Bronchial epithelial cell (primary cell): Measurements from ENCODE around the gene RNF152. TPM values are rescaled to one million over a fixed set of nuclear protein-coding genes. Genes with fewer than 3 reads are reported as not detected.

Source experiments
- DNase-seq: peaks from one replicate; pipeline ENCODE4 v3.0.0-alpha.2; 2010; ENCODE audit warnings: low read depth
- FAIRE-seq: peaks from 2 replicates; lab custom pipeline; 2011; peaks lifted over from hg19 to GRCh38; lab: Jason Lieb, UNC
- H3K27me3 ChIP-seq: 2 replicates; pipeline ENCODE4 v1.5.1; 2011; ENCODE audit warnings: low read length; ENCODE audit not compliant: control insufficient read depth, insufficient read depth
- H3K36me3 ChIP-seq: 2 replicates; pipeline ENCODE4 v1.5.1; 2011; ENCODE audit warnings: low read length; ENCODE audit not compliant: control insufficient read depth, insufficient read depth
- H3K4me3 ChIP-seq: 2 replicates; pipeline ENCODE4 v1.5.1; 2011; ENCODE audit warnings: mild to moderate bottlenecking, low read depth, low read length, control low read depth
- CTCF ChIP-seq: IDR thresholded peaks from 2 replicates; pipeline ENCODE4 v1.5.1; 2011; ENCODE audit warnings: mild to moderate bottlenecking, moderate library complexity, low read length, control low read depth, inconsistent platforms; ENCODE audit not compliant: insufficient read depth, severe bottlenecking
- total RNA-seq: library from RNA; depleted of rRNA; stranded (reverse); fragments of >200 nt; gene quantifications from 2 replicates; pipeline ENCODE4 v1.2.1, GENCODE V29; 2014

Gene RNF152
- total RNA-seq, 1 donor from 2014 or later, result 31.9 TPM

- TF ChIP-seq CTCF, result no peak
- no peaks in the 10 kb centered on the region for H3K27me3 ChIP-seq
- H3K36me3 ChIP-seq, result no peaks in the 10 kb centered on the region
- no peak overlapping the region for H3K4me3 ChIP-seq
- DNase-seq, result no peak
- no peak for FAIRE-seq
These were observed 59.4 kb downstream of the RNF152 start for GRCh38 chr18:61833387-61833786.

- FAIRE-seq, result no peak
- TF ChIP-seq CTCF, result no peak
- Histone ChIP-seq H3K27me3 (no peaks in the 10 kb centered on the region), H3K4me3 (no peak overlapping the region), H3K36me3 (no peaks in the 10 kb centered on the region)
- no peak for DNase-seq
These were observed 59.9 kb downstream of the RNF152 start for GRCh38 chr18:61832858-61833257.

GRCh38 chr18:61831071-61831470 lies 61.7 kb downstream of the RNF152 start:
- no peak for FAIRE-seq
- Histone ChIP-seq H3K27me3 (no peaks in the 10 kb centered on the region), H3K36me3 (no peaks in the 10 kb centered on the region), H3K4me3 (no peak overlapping the region)
- no peak for TF ChIP-seq CTCF
- no peak for DNase-seq

GRCh38 chr18:61829108-61829507 lies 63.7 kb downstream of the RNF152 start:
- no peak for FAIRE-seq
- Histone ChIP-seq H3K4me3 (no peak overlapping the region), H3K36me3 (no peaks in the 10 kb centered on the region), H3K27me3 (no peaks in the 10 kb centered on the region)
- no peak for DNase-seq
- no peak for TF ChIP-seq CTCF

- no peak for FAIRE-seq
- no peak for TF ChIP-seq CTCF
These were observed 65.2 kb downstream of the RNF152 start for GRCh38 chr18:61827591-61827990.

GRCh38 chr18:61825386-61825785 lies 67.4 kb downstream of the RNF152 start:
- Histone ChIP-seq H3K27me3 (no peaks in the 10 kb centered on the region), H3K4me3 (no peak overlapping the region), H3K36me3 (no peaks in the 10 kb centered on the region)
- no peak for FAIRE-seq
- TF ChIP-seq CTCF, result no peak
- no peak for DNase-seq

More at GRCh38 chr18:61827591-61827990, 65.2 kb downstream of the RNF152 start:
- no peak for DNase-seq
- Histone ChIP-seq H3K4me3 (no peak overlapping the region), H3K27me3 (no peaks in the 10 kb centered on the region), H3K36me3 (no peaks in the 10 kb centered on the region)
